Measurements from ENCODE around the gene TWF1.
A peak's percentile ranks its signal among the peaks of the same experiment; 100 is the strongest.

TWF1 gene

GRCh38 chr12:43805860-43806736 lies at the start of gene TWF1:
TWF1 (minus strand) TSS chr12:43806317; CDS start chr12:43806245, 72 bp downstream.
- TF ChIP-seq CTCF (IDR thresholded peaks at IDR 0.05; ENCODE audit: low read depth, low read length, poor library complexity, severe bottlenecking) (no peak), EZH2phosphoT487 (IDR thresholded peaks at IDR 0.05; ENCODE audit: borderline replicate concordance, low read length) (no peak)
- no peaks in the 10 kb centered on the region for H3K27me3 ChIP-seq (ENCODE audit: control insufficient read depth, low read length)
- H3K27ac ChIP-seq (ENCODE audit: low read depth, low read length), result peak within 1 kb of the TSS; percentile 81
- H3K36me3 ChIP-seq (ENCODE audit: control insufficient read depth, low read length), result peaks cover 31% of the 10 kb centered on the region
- H3F3A ChIP-seq (ENCODE audit: control insufficient read depth, insufficient read depth), result no peaks in the 10 kb centered on the region
- peaks cover 50% of the 10 kb centered on the region for H3K79me2 ChIP-seq (ENCODE audit: control insufficient read depth, low read length)
- peak within 1 kb of the TSS; percentile 74 for H3K4me3 ChIP-seq (ENCODE audit: low read length)
- peaks cover 29% of the 10 kb centered on the region for H3K4me1 ChIP-seq (ENCODE audit: control insufficient read depth, low read length)
- no peaks in the 10 kb centered on the region for H3K9me2 ChIP-seq (replicated peaks; ENCODE audit: control insufficient read depth, low read length)
- H3K9me3 ChIP-seq (ENCODE audit: control insufficient read depth, insufficient read depth, low read length), result no peaks in the 10 kb centered on the region
- H4K20me1 ChIP-seq (ENCODE audit: control insufficient read depth, insufficient read depth, low read depth, low read length), result no peaks in the 10 kb centered on the region
- peak within 1 kb of the TSS; percentile 80 for H3K4me2 ChIP-seq (ENCODE audit: low read length)

- Histone ChIP-seq H3K9me3 (ENCODE audit: control insufficient read depth, insufficient read depth, low read length) (no peaks in the 10 kb centered on the region), H3K27ac (ENCODE audit: low read depth, low read length) (no peak overlapping the region), H3K4me3 (ENCODE audit: low read length) (no peak overlapping the region), H3K4me1 (ENCODE audit: control insufficient read depth, low read length) (no peaks in the 10 kb centered on the region), H3K27me3 (ENCODE audit: control insufficient read depth, low read length) (no peaks in the 10 kb centered on the region), H3F3A (ENCODE audit: control insufficient read depth, insufficient read depth) (no peaks in the 10 kb centered on the region), H3K79me2 (ENCODE audit: control insufficient read depth, low read length) (no peaks in the 10 kb centered on the region), H4K20me1 (ENCODE audit: control insufficient read depth, insufficient read depth, low read depth, low read length) (no peaks in the 10 kb centered on the region), H3K4me2 (ENCODE audit: low read length) (no peak overlapping the region), H3K36me3 (ENCODE audit: control insufficient read depth, low read length) (no peaks in the 10 kb centered on the region), H3K9me2 (replicated peaks; ENCODE audit: control insufficient read depth, low read length) (no peaks in the 10 kb centered on the region)
- TF ChIP-seq EZH2phosphoT487 (IDR thresholded peaks at IDR 0.05; ENCODE audit: borderline replicate concordance, low read length), result no peak
- no peak for TF ChIP-seq CTCF (IDR thresholded peaks at IDR 0.05; ENCODE audit: low read depth, low read length, poor library complexity, severe bottlenecking)
Observed at GRCh38 chr12:43852744-43853143, 46.6 kb upstream of the TWF1 start.

GRCh38 chr12:43848786-43849185 lies 42.7 kb upstream of the TWF1 start:
- Histone ChIP-seq H3K27me3 (ENCODE audit: control insufficient read depth, low read length) (no peaks in the 10 kb centered on the region), H3K36me3 (ENCODE audit: control insufficient read depth, low read length) (peaks cover 18% of the 10 kb centered on the region), H3K79me2 (ENCODE audit: control insufficient read depth, low read length) (no peaks in the 10 kb centered on the region), H3K4me2 (ENCODE audit: low read length) (no peak overlapping the region), H3K9me2 (replicated peaks; ENCODE audit: control insufficient read depth, low read length) (no peaks in the 10 kb centered on the region), H3F3A (ENCODE audit: control insufficient read depth, insufficient read depth) (no peaks in the 10 kb centered on the region), H3K9me3 (ENCODE audit: control insufficient read depth, insufficient read depth, low read length) (no peaks in the 10 kb centered on the region), H4K20me1 (ENCODE audit: control insufficient read depth, insufficient read depth, low read depth, low read length) (no peaks in the 10 kb centered on the region), H3K4me1 (ENCODE audit: control insufficient read depth, low read length) (no peaks in the 10 kb centered on the region), H3K27ac (ENCODE audit: low read depth, low read length) (no peak overlapping the region), H3K4me3 (ENCODE audit: low read length) (no peak overlapping the region)
- TF ChIP-seq CTCF (IDR thresholded peaks at IDR 0.05; ENCODE audit: low read depth, low read length, poor library complexity, severe bottlenecking) (no peak), EZH2phosphoT487 (IDR thresholded peaks at IDR 0.05; ENCODE audit: borderline replicate concordance, low read length) (no peak)
